HG03432 (cell line): ENCODE measurements around the gene RBM26.
"Not testable (repeated sequence)": the region's sequence is repeated elsewhere in the genome, so short reads cannot be mapped to it uniquely, and the experiment has no call there.

ENCODE experiments used
- ATAC-seq: cut with Tn5 transposase; IDR thresholded peaks from one replicate; pipeline ENCODE4 v1.9.1; 2021; ENCODE audit warnings: mild to moderate bottlenecking, moderate library complexity; ENCODE audit not compliant: unreplicated experiment

The RBM26 gene

GRCh38 chr13:79387853-79388252 is 18.2 kb downstream of the RBM26 start:
- no peak for ATAC-seq

- peak; percentile 11 for ATAC-seq
Observed at GRCh38 chr13:79386125-79386826, 19.8 kb downstream of the RBM26 start.

GRCh38 chr13:79385694-79386093 is 20.4 kb downstream of the RBM26 start:
- peak; percentile 95 for ATAC-seq

GRCh38 chr13:79384022-79384610 is 21.9 kb downstream of the RBM26 start:
- no peak for ATAC-seq

- peak; percentile 49 for ATAC-seq
Observed at GRCh38 chr13:79382545-79383275, 23.3 kb downstream of the RBM26 start.

GRCh38 chr13:79380997-79381396 is 25.1 kb downstream of the RBM26 start:
- no peak for ATAC-seq

- no peak for ATAC-seq
Observed at GRCh38 chr13:79379274-79379673, 26.8 kb downstream of the RBM26 start.

- ATAC-seq, result no peak
Observed at GRCh38 chr13:79376843-79377242, 29.2 kb downstream of the RBM26 start.

- no peak for ATAC-seq
Observed at GRCh38 chr13:79374578-79374977, 31.5 kb downstream of the RBM26 start.

- no peak for ATAC-seq
Observed at GRCh38 chr13:79373916-79374315, 32.1 kb downstream of the RBM26 start.

GRCh38 chr13:79369226-79369625 is 36.8 kb downstream of the RBM26 start:
- no peak for ATAC-seq

- ATAC-seq, result no peak
Observed at GRCh38 chr13:79365981-79366380, 40.1 kb downstream of the RBM26 start.

GRCh38 chr13:79361299-79361698 is 44.8 kb downstream of the RBM26 start:
- no peak for ATAC-seq

- ATAC-seq, result peak; percentile 65
Observed at GRCh38 chr13:79360095-79360494, 46.0 kb downstream of the RBM26 start.

- ATAC-seq, result no peak
Observed at GRCh38 chr13:79359064-79359463, 47.0 kb downstream of the RBM26 start.

- ATAC-seq, result no peak
Observed at GRCh38 chr13:79354285-79354684, 51.8 kb downstream of the RBM26 start.

- no peak for ATAC-seq
Observed at GRCh38 chr13:79353693-79354092, 52.4 kb downstream of the RBM26 start.

GRCh38 chr13:79352107-79352506 is 53.9 kb downstream of the RBM26 start:
- ATAC-seq, result no peak

GRCh38 chr13:79349608-79350007 is 56.4 kb downstream of the RBM26 start:
- ATAC-seq, result not testable (repeated sequence)

- ATAC-seq, result no peak
Observed at GRCh38 chr13:79349011-79349410, 57.0 kb downstream of the RBM26 start.

- no peak for ATAC-seq
Observed at GRCh38 chr13:79346300-79346914, 59.6 kb downstream of the RBM26 start.

GRCh38 chr13:79341202-79341601 is 64.9 kb downstream of the RBM26 start:
- ATAC-seq, result no peak
